Fibroblast of skin of right quadriceps (primary cell): ENCODE data around the gene PBX4.

ENCODE experiments used
- DNase-seq: peaks from one replicate; pipeline ENCODE4 v3.0.0-alpha.2; 2013

PBX4 gene

GRCh38 chr19:19587771-19588170 lies 30.7 kb downstream of the PBX4 start:
- no peak for DNase-seq

DNA sequence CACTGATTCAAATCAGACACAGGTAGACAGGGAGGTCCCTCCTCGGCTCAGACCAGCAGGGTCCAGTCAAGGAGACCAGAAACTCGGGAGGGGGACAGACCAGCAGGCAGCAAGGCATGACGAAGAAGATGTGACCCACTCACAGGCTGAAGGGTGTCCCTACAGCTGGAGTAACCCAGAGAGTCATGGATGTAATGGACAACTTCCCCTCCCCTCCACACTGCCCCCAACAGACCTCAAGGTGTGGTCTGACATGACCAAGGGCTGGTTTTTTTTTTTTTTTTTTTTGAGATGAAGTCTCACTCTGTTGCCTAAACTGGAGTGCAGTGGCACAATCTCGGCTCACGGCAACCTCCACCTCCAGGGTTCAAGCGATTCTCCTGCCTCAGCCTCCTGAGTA lies 34.1 kb downstream of the PBX4 start:
- no peak for DNase-seq

DNA sequence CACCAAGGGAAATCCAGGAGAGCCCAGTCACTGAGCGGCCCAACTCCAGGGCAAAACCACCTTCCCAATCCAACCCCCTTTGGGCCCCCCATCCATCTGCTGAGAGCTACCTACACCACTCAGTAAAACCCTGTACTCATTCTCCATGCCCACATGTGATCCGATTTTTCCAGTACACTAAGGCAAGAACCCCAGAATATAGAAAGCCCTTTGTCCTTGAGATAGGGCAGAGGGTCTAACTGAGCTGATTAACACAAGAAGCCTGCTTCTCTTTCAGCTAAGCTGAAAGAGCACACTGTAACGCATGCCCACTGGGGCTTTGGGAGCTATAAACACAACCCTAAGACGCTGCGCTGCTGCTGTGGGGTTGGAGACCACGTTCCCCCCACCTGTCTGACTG lies 36.0 kb downstream of the PBX4 start:
- DNase-seq: no peak

GRCh38 chr19:19581391-19581790 lies 37.1 kb downstream of the PBX4 start:
- no peak for DNase-seq

GRCh38 chr19:19580418-19580817 lies 38.1 kb downstream of the PBX4 start:
- DNase-seq: no peak

DNA sequence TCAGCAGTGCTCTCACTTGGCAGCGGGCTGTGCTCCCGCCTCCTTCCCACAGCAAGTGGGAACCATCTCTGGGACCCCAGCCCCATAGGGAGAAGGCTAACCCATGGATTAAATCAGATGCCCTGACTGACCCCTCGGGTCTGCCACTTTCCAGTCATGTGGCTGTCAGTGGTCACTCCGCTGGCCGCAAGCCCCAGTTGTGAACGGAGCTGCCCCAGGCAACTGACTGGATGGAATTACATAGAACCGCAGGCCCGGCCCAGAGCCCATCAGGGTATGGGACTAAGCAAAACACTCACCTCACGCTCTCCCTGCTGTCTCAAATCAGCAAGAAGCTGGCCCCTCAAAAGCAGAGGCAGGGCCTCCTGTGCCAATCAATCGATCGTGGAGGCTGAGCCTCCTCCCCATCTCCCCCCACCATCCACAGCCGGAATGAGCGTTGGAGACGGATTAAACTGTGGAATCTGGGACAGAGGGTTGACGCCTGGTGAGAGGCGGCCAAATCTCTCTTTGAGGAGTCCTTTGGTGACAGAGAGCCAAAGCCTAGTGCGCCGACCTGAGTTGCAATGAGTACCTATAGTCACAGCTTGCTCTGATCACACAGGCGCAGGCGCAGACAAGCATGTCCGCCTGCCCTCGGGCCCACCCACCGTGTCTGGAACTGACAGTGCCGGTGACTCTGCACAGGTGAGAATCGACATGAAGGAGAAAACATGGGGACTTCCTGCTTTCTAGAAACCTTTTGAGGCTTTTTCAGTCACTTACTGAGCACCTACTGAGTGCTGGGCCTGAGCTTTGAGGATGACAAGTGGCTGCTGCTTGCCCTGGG lies 38.7 kb downstream of the PBX4 start:
- no peak for DNase-seq

DNA sequence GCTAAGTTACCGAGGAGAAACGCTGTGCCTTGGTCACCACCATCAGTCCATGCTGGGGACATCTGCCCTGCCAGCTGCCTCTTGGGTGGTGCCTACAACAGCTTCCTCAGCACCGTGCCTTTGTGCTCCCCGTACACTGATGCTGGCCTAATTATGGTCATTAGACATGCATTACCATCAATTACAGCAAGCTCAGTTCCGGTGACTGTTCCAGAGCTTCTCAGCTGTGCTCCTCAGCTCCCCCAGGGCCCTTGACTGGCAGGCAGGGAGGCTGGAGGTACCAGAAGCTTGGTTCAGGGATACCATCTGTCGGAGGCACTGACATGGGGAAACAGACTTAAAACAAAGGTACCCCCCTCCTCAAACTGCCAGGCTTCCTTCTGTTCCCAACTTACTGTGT lies 40.2 kb downstream of the PBX4 start:
- DNase-seq: no peak

DNA sequence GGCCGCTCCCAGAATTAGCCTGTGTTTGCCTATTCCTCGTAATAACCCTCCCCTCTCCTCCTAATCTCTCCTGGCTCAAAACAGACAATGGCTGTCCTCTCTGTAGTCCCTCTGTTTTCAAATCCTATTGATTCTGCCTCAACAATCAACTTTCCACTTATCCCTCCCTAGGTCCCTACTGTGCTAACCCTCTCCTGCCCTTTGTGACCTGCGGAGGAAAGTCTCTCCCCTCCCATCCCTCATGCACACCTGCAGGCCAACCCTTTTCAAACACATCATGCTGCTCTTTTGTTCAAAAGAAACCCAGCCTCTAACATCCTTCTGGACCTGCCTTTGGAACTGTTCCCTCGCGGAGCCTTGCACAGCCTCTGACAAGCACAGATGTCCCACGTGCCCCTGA lies 43.1 kb downstream of the PBX4 start:
- no peak for DNase-seq

DNA sequence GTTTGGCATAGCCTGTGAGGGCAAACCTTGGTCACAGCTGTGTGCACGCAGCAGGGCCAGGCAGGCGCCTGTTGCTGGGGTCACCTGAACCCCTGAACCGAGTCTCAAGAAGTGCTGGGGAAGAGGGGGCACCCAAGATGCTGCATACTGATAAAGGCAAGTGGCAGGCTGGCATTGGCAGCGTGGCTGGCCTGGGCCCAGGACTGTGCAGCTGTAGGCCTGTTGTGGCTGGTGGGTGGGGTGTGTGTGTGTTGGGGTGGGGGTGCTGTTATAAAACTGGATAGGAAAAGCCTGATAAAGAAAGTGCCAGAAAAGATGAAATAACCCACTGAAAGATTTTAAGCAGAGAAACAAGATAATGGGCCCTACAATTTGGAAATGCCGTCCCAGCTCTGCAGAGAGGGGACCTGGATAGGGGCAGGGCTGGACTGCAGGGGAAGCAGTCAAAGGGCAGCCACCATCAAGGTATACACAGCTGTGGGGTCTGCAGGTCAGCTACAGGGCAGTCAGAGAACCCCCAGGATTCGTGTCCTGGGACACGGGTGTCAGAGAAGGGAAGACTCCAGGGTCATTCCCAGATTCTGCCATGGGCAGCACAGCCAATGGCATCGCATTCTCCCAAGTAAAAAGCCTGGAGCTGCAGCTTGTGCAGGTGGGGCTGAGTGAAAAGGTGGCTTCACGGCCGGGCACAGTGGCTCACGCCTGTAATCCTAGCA lies 47.3 kb downstream of the PBX4 start:
- no peak for DNase-seq

DNA sequence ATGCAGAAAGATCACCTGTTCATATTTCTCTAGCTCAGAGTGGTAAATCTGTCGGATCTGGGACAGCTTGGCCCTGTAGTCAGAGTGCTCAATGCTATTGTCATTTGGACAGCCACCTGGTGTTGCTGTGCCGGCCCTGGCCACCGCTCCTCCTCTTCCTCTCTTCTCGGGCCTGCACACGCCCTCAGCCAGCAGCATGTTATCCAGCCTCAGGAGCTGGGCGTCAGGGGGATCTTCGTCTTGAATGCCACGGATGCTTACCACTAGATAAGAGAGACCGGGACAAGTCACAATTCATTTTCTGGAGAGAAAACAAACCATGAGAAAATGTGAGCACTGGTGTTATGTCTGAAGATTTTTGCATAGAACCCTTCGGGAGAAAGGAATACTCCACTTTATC lies 47.9 kb downstream of the PBX4 start:
- DNase-seq: no peak

DNA sequence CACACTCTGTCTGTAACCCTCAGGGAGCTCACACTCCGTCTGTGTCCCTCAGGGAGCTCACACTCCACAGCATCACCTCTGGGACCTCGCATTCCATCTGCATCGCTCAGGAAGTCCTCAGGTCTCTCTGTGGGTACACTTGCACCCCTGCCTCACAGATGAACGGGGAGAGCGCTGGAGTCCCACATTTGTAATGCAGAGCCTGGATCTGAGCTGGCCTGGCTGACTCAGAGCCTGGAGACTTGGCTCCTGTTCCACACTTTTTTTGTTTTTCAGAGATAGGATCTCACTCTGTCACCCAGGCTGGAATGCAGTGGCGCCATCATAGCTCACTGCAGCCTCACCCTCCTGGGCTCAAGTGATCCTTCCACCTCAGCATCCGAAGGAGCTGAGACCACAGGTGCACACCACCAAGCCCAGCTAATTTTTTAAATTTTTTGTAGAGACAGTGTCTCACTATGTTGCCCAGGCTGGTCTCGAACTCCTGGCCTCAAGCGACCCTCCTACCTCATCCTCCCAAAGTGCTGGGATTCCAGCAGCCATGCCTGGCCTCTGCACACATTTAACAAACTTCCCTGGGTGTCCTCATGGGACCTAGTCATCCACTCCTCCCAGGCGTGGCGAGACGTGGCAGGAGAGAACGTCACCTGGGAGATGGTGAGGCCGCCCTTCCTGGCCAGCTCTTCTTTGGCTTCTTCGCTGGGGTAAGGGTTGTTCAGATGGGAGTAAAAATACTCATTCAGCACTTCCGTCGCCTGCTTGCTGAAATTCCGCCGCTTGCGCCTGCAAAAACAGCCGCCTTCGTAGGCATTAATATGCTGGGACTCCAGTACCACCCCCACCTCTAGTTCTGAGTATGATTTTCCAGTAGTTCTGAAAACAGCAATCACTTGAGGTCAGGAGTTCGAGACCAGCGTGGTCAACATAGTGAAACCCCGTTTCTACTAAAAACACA lies 49.4 kb downstream of the PBX4 start:
- peak; percentile 39 for DNase-seq

GRCh38 chr19:19567391-19567790 lies 51.1 kb downstream of the PBX4 start:
- no peak for DNase-seq

- DNase-seq: no peak
These were observed 52.2 kb downstream of the PBX4 start for GRCh38 chr19:19566306-19566705.

GRCh38 chr19:19563348-19563848 lies 55.1 kb downstream of the PBX4 start:
- no peak for DNase-seq

GRCh38 chr19:19562665-19563347 lies 55.7 kb downstream of the PBX4 start:
- no peak for DNase-seq

DNA sequence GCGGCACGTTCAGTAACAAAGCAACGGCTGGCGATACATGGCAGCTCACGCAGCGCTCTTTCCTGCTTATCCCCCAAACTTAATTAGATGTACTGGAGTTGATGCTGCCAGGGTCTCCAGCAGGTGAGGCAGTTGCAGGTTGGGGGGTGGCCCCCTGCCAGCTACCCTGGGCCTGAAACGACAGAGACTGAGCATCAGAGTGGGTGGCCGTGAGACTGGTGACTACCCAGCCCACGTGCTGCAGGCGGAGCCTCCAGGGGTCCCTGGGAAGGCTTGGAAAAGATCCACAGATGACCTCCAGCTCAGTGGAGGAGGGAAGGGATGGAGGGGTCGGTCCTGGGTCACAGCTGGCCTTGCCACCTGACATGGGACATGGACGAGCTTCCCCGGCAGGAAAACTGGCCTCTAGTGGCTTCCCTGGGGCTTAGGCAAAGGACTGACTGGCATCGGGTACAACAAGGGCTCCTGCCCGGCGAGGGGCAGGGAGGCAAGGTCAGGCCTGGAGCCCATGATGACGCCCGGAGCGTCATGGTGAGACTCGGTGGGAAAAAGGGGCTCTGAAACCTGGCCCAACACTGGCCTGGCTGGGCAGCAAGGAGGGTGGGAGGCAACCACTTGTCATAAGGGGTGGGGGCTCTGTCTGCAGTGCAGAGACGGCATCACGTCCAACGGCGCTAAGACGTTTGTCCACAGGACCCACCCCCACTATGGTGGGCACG lies 56.4 kb downstream of the PBX4 start:
- no peak for DNase-seq

DNA sequence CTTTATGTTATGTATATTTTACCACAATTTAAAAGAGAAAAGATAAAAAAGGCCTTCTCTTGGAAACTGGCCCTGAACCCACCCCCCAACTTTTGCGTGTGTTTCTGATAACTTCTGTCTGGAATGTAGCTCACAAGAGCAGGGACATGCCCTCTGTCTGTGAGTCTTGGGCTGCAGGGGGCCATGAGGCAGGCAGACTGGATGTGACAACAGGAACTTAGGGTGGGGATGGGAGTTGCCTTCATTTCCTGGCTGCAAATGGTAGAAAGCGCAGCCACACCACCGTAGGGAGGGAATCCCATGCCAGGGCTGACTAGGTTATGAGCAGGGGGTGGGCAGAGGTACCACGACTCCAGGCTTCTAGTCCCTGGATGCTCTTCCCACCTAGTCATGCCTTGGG lies 58.6 kb downstream of the PBX4 start:
- DNase-seq: no peak

DNA sequence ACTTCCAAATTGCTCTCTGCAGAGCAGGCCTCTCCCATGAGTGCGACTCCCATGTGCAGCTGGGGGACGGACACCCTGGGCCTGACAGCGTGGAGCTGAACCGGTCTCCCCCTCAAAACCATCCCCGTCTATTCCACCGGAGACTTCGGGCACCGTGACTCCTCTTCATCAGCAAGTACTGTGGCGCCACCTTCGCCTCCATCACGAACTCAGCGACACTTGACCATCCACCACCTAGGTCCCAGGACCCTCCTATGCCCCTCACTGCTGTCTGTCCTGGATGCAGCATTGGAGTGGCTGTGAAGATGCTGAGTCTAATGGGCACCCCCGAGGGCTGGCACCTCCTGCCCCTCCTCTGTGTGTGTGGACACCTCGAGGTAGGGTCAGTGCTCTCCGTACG lies 59.9 kb downstream of the PBX4 start:
- no peak for DNase-seq

DNA sequence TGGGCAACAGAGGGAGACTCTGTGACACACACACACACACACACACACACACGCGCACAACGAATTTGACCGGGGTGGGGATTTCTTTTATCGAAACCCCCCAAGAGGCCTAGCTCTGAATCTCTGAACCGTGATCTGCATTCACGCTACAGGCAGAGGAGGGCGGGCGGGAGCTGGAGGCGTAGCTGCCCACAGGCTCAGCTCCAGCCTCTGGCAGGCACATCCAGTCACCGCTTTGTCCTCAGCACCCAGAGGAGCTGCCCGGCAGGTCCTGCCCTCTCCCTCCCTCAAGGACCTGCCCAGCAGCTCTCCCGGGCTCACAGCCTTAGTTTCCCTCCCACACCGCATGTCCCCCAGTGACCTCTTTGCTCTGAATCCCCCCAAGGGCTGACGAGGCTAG lies 60.4 kb downstream of the PBX4 start:
- DNase-seq: no peak

DNA sequence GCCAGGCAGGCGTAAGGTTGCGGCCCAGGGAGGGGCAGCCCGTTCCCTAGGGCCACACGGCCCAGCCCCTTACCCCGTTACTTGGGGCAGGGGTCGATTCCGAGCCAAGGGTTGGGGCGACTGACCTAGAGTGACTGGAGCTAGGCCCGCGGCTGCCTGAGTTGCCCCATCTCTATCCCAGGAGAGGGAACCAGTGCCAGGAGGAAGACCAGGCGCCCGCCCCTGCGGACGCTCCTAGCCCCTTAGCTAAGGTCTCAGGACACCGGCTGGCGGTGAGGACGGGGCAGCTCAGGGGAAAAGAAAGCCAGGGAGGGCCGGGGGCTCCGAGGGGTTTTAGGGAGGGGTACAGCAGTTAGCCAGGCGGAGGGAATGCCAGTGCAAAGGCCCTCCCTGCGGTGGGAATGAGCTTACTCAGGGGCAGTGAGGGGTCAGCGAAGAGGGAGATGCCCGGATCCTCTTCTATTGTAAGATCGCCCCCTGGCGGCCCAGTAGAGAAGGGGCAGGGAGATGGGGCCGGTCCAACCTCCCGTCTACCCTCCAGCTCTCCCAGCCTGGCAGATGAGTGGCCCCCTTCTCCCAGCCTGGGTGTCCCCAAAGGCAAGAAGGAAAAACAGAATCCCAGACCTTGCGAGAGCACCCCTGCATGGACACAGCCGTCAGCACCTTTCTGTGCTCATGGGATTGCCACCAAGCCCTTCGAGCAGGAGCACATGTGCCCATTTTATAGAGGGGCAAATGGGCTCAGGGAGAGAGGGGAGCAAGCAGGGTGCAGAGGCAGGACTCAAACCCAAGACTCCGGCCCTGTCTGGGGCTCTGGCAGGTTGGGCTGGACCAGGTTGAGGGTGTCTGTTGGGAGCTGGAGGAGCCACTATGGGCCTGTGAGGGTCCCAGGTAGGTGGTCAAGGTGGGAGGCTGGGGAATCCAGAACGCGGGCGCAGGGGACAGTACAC lies 64.1 kb downstream of the PBX4 start:
- DNase-seq: peak; percentile 42

DNA sequence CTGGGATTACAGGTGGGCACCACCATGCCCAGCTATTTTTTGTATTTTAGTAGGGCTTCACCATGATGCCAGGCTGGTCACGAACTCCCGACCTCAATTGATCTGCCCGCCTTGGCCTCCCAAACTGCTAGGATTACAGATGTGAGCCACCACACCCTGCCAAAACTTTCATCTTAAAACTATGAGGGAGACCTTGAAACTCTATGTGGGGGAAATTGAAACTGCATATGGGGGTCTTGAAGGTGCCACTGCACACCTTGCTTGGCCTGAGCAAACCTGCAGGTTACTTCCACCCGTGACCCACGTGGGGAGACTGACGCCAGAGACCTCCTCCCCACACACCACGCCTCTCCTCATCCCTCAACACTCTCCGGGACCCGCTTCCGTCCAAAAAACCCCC lies 64.8 kb downstream of the PBX4 start:
- DNase-seq: no peak
